SK-N-MC (cell line): ENCODE measurements around the gene ZNF365.

Experiments used
- EZH2 ChIP-seq: fragments of 200-600 bp; sonication (generic); IDR thresholded peaks from one replicate; pipeline ENCODE4 v1.6.1; 2017; ENCODE audit warnings: antibody characterized with exemption
- FOXP2 ChIP-seq: optimal IDR thresholded peaks from 2 replicates; pipeline ENCODE3; 2011; ENCODE audit warnings: mild to moderate bottlenecking, moderate library complexity; ENCODE audit not compliant: insufficient read depth; ENCODE audit errors: extremely low read length, control extremely low read depth
- POLR2AphosphoS5 ChIP-seq: IDR thresholded peaks from 2 replicates; pipeline ENCODE4 v1.6.1; 2012; ENCODE audit warnings: mild to moderate bottlenecking, low read depth, low read length, borderline replicate concordance

DNA sequence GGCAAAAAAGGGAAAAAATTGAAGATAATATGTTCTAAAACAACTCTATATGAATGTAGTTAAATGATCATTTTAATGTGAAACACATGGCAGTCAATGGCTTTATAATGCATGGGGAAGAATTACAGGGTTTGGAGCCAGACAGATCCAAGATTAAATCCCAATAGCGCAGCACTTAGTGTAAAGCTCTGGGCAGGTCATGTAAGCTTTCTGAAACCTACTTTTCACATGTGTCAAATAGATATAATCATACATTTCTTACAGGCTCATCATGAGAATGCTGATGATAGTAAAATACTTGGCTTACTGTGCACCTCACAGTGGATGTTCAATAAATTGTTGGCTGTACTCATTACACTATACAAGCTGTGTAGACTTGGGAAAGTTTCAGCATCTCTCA is 48.0 kb upstream of the ZNF365 start:
- TF ChIP-seq POLR2AphosphoS5 (no peak), EZH2 (no peak), FOXP2 (no peak)
